NCI-H187 (cell line): ENCODE measurements around the gene PCDHGA10.
"Not testable (repeated sequence)": the region's sequence is repeated elsewhere in the genome, so short reads cannot be mapped to it uniquely, and the experiment has no call there.

Experiments used
- DNase-seq, 2 experiments: peaks; one replicate each; lab custom pipeline; 2025; lab: John Stamatoyannopoulos, UW

The PCDHGA10 gene

GRCh38 chr5:141392429-141393198 is 20.2 kb upstream of the PCDHGA10 start, which contains the start of gene PCDHGA8:
PCDHGA8 (plus strand) TSS chr5:141392633; CDS start chr5:141392814, 181 bp downstream.
- DNase-seq = no peak

GRCh38 chr5:141393267-141393666 is 19.5 kb upstream of the PCDHGA10 start:
- DNase-seq = no peak

GRCh38 chr5:141394401-141395187 is 18.2 kb upstream of the PCDHGA10 start:
- DNase-seq = not testable (repeated sequence)

GRCh38 chr5:141397756-141398551 is 14.8 kb upstream of the PCDHGA10 start, which contains the start of gene PCDHGB5:
PCDHGB5 (plus strand) TSS chr5:141397947; CDS start chr5:141398128, 181 bp downstream.
- peak in 1 of 2 experiments; percentile 19 for DNase-seq

GRCh38 chr5:141398608-141399007 is 14.2 kb upstream of the PCDHGA10 start:
- no peak for DNase-seq

- DNase-seq = no peak
Measured at GRCh38 chr5:141399555-141400258, 13.1 kb upstream of the PCDHGA10 start.

- DNase-seq = no peak
Measured at GRCh38 chr5:141402553-141403243, 10.1 kb upstream of the PCDHGA10 start, which contains the start of gene PCDHGA9. PCDHGA9 (plus strand) TSS chr5:141402778; CDS start chr5:141402953, 175 bp downstream.

- no peak for DNase-seq
Measured at GRCh38 chr5:141403387-141403786, 9.4 kb upstream of the PCDHGA10 start.

- not testable (repeated sequence) for DNase-seq
Measured at GRCh38 chr5:141407790-141408505, 4.8 kb upstream of the PCDHGA10 start, which contains the start of gene PCDHGB6. PCDHGB6 (plus strand) TSS chr5:141408021; CDS start chr5:141408203, 182 bp downstream.

GRCh38 chr5:141409598-141410306 is 3.0 kb upstream of the PCDHGA10 start:
- DNase-seq = no peak

GRCh38 chr5:141411575-141411974 is 1.2 kb upstream of the PCDHGA10 start:
- DNase-seq = no peak

GRCh38 chr5:141413540-141414069 is 818 bp downstream of the PCDHGA10 start:
- DNase-seq = no peak

- DNase-seq = not testable (repeated sequence)
Measured at GRCh38 chr5:141414548-141415274, 1.9 kb downstream of the PCDHGA10 start.

GRCh38 chr5:141415275-141415618 is 2.5 kb downstream of the PCDHGA10 start:
- not testable (repeated sequence) for DNase-seq

- not testable (repeated sequence) for DNase-seq
Measured at GRCh38 chr5:141417494-141418172, 4.8 kb downstream of the PCDHGA10 start, which contains the start of gene PCDHGB7. PCDHGB7 (plus strand) TSS chr5:141417677; CDS start chr5:141417860, 183 bp downstream.

GRCh38 chr5:141419074-141419880 is 6.5 kb downstream of the PCDHGA10 start:
- no peak for DNase-seq
